Stomach (tissue), 4 donors: ENCODE results near the gene HDAC10.

Experiments used
- EP300 ChIP-seq: sonication (generic); formaldehyde crosslinking; IDR thresholded peaks from one replicate; pipeline ENCODE4 v1.6.1; 2017; ENCODE audit warnings: antibody characterized with exemption
- TF ChIP-seq, protein P1 (sequence below), 7 experiments: fragments of 450-650 bp in 4 of 7; fragments of 200-600 bp in 3 of 7; sonication (generic) in 3 of 7; IDR thresholded peaks; one replicate each; pipeline ENCODE4 v1.5.1; 2016 to 2019; ENCODE audit warnings: antibody characterized with exemption in 7 of 7, control low read depth in 2 of 7, mild to moderate bottlenecking in 1 of 7

GRCh38 chr22:50262973-50263617 lies 12.0 kb upstream of the HDAC10 start:
- TF ChIP-seq, protein P1, sequence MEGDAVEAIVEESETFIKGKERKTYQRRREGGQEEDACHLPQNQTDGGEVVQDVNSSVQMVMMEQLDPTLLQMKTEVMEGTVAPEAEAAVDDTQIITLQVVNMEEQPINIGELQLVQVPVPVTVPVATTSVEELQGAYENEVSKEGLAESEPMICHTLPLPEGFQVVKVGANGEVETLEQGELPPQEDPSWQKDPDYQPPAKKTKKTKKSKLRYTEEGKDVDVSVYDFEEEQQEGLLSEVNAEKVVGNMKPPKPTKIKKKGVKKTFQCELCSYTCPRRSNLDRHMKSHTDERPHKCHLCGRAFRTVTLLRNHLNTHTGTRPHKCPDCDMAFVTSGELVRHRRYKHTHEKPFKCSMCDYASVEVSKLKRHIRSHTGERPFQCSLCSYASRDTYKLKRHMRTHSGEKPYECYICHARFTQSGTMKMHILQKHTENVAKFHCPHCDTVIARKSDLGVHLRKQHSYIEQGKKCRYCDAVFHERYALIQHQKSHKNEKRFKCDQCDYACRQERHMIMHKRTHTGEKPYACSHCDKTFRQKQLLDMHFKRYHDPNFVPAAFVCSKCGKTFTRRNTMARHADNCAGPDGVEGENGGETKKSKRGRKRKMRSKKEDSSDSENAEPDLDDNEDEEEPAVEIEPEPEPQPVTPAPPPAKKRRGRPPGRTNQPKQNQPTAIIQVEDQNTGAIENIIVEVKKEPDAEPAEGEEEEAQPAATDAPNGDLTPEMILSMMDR (IDR thresholded peaks at IDR 0.05): no peak
- no peak for TF ChIP-seq EP300
